Endothelial cell of umbilical vein (primary cell): ENCODE measurements around the gene ANGPT4. TPM values are rescaled to one million over a fixed set of nuclear protein-coding genes. Genes with fewer than 3 reads are reported as not detected.

Experiments used
- BruUV-seq: library from RNA; stranded (reverse); fragments of 400-500 nt; replicated peaks from 2 replicates; lab custom pipeline; 2021; lab: Mats Ljungman, UMichigan
- CTCF ChIA-PET: fragments of 300-600, 350-600 bp; sonication (Branson Sonifier 250); formaldehyde crosslinking; loops from one replicate; lab custom pipeline; 2021; ENCODE audit warnings: antibody characterized with exemption, inconsistent platforms; lab: Charles Lee
- POLR2A ChIA-PET: fragments of 300-600, 350-600 bp; sonication (Branson Sonifier 250); formaldehyde crosslinking; loops from one replicate; lab custom pipeline; 2021; ENCODE audit warnings: antibody characterized with exemption, inconsistent platforms; lab: Charles Lee
- DNase-seq: peaks from one replicate; pipeline ENCODE4 v3.0.0-alpha.2; 2011; ENCODE audit warnings: low read depth, low spot score
- FAIRE-seq: peaks from 2 replicates; lab custom pipeline; 2011; peaks lifted over from hg19 to GRCh38; lab: Jason Lieb, UNC
- H2AFZ ChIP-seq: 2 replicates; pipeline ENCODE4 v1.6.0; 2012; ENCODE audit warnings: low read depth, low read length, control low read depth, inconsistent platforms
- H3K27ac ChIP-seq: 2 replicates; pipeline ENCODE4 v1.5.1; 2011; ENCODE audit warnings: low read depth, mild to moderate bottlenecking, control low read depth, low read length, moderate library complexity; ENCODE audit not compliant: insufficient read depth
- H3K27me3 ChIP-seq, 2 experiments: 2 replicates each; pipeline versions ENCODE4 v1.6.0 to v1.6.1; 2011; ENCODE audit warnings: low read length in 2 of 2, mixed read lengths in 1 of 2; ENCODE audit not compliant: control insufficient read depth in 2 of 2, insufficient read depth in 2 of 2
- H3K36me3 ChIP-seq, 2 experiments: 2 replicates in 1 of 2; 3 replicates in 1 of 2; pipeline ENCODE4 v1.5.1; 2011; ENCODE audit warnings: low read length in 2 of 2, mild to moderate bottlenecking in 1 of 2, moderate library complexity in 1 of 2; ENCODE audit not compliant: control insufficient read depth in 2 of 2, insufficient read depth in 2 of 2; ENCODE audit errors: extremely low read depth in 1 of 2
- H3K4me1 ChIP-seq: 3 replicates; pipeline ENCODE4 v1.5.1; 2011; ENCODE audit warnings: mild to moderate bottlenecking, low read length; ENCODE audit not compliant: control insufficient read depth, insufficient read depth; ENCODE audit errors: extremely low read depth
- H3K4me2 ChIP-seq: 2 replicates; pipeline ENCODE4 v1.6.1; 2011; ENCODE audit warnings: low read length, control low read depth, mixed read lengths; ENCODE audit not compliant: insufficient read depth
- H3K4me3 ChIP-seq, 3 experiments: fragments of 200-600 bp in 1 of 3; sonication (generic), shearing (Covaris generic) in 1 of 3; replicated peaks in 1 of 3; 2 replicates each; pipeline ENCODE4 v1.5.1; 2011 to 2016; ENCODE audit warnings: control low read depth in 3 of 3, low read length in 3 of 3, mild to moderate bottlenecking in 2 of 3, inconsistent platforms in 1 of 3, low read depth in 1 of 3, moderate library complexity in 1 of 3; ENCODE audit not compliant: insufficient read depth in 1 of 3
- H3K79me2 ChIP-seq: 2 replicates; pipeline ENCODE4 v1.6.0; 2012; ENCODE audit warnings: low read length, inconsistent platforms; ENCODE audit not compliant: control insufficient read depth, insufficient read depth
- H3K9ac ChIP-seq: replicated peaks from 2 replicates; pipeline ENCODE3; 2011; ENCODE audit warnings: low read length, control low read depth; ENCODE audit not compliant: insufficient read depth; ENCODE audit errors: extremely low read depth
- H3K9me1 ChIP-seq: replicated peaks from 3 replicates; pipeline ENCODE4 v1.6.0; 2011; ENCODE audit warnings: mild to moderate bottlenecking, low read length; ENCODE audit not compliant: control insufficient read depth, insufficient read depth; ENCODE audit errors: extremely low read depth
- H3K9me3 ChIP-seq: replicated peaks from 2 replicates; pipeline ENCODE4 v1.5.1; 2012; ENCODE audit warnings: low read length, inconsistent platforms; ENCODE audit not compliant: control insufficient read depth, insufficient read depth
- H4K20me1 ChIP-seq: replicated peaks from 2 replicates; pipeline ENCODE3; 2011; ENCODE audit warnings: mild to moderate bottlenecking, low read length; ENCODE audit not compliant: control insufficient read depth, insufficient read depth; ENCODE audit errors: extremely low read depth
- CTCF ChIP-seq, 2 donors: IDR thresholded peaks; 1 replicate in 1 of 2; 2 replicates in 1 of 2; pipeline ENCODE4 v1.5.1; 2011; ENCODE audit warnings: low read length in 2 of 2, mild to moderate bottlenecking in 2 of 2, moderate library complexity in 2 of 2, control low read depth in 1 of 2, inconsistent platforms in 1 of 2, low read depth in 1 of 2; ENCODE audit not compliant: insufficient read depth in 1 of 2; ENCODE audit errors: extremely low read depth in 1 of 2
- EZH2 ChIP-seq: IDR thresholded peaks from 2 replicates; pipeline ENCODE4 v1.6.1; 2012; ENCODE audit warnings: borderline replicate concordance, low read depth, mild to moderate bottlenecking, moderate library complexity, low read length, inconsistent platforms; ENCODE audit not compliant: severe bottlenecking
- FOS ChIP-seq: IDR thresholded peaks from 2 replicates; pipeline ENCODE4 v1.6.1; 2011; ENCODE audit warnings: mild to moderate bottlenecking, low read length, moderate library complexity, borderline replicate concordance; ENCODE audit not compliant: insufficient read depth
- GATA2 ChIP-seq: IDR thresholded peaks from 2 replicates; pipeline ENCODE4 v1.7.0; 2011; ENCODE audit warnings: low read depth, mild to moderate bottlenecking, moderate library complexity, mixed read lengths, low read length; ENCODE audit not compliant: insufficient read length, insufficient read depth
- JUN ChIP-seq: IDR thresholded peaks from 2 replicates; pipeline ENCODE4 v1.6.1; 2011; ENCODE audit warnings: borderline replicate concordance, low read depth; ENCODE audit not compliant: insufficient read length, insufficient read depth
- MAX ChIP-seq: IDR thresholded peaks from 2 replicates; pipeline ENCODE4 v1.6.1; 2011; ENCODE audit not compliant: insufficient read depth, insufficient read length
- MYC ChIP-seq: IDR thresholded peaks from one replicate; pipeline ENCODE4 v1.6.1; 2011; ENCODE audit warnings: mild to moderate bottlenecking, low read depth, low read length
- POLR2A ChIP-seq: IDR thresholded peaks from 2 replicates; pipeline ENCODE4 v1.6.1; 2012; ENCODE audit warnings: low read depth, mild to moderate bottlenecking, control low read depth, low read length
- POLR2AphosphoS5 ChIP-seq: IDR thresholded peaks from 2 replicates; pipeline ENCODE4 v1.6.1; 2012; ENCODE audit warnings: low read depth, mild to moderate bottlenecking, control low read depth, low read length, moderate library complexity; ENCODE audit not compliant: insufficient read depth
- dilution Hi-C: fragments of 300-500 bp; cut with MboI; formaldehyde crosslinking; loops from one replicate; pipeline ENCODE4 v1.15.0; 2019; ENCODE audit warnings: low sequenced_read_pairs; ENCODE audit not compliant: extremely low pct_ligation_motif_present
- intact Hi-C: fragments of 100-400 bp; cut with micrococcal nuclease; formaldehyde crosslinking; loops from one replicate; pipeline ENCODE4 v1.10.0; 2022
- polyA plus RNA-seq, 4 experiments: library from polyadenylated mRNA; depleted of rRNA in 3 of 4; stranded (reverse) in 3 of 4; unstranded in 1 of 4; fragments of >200 nt; gene quantifications; 2 replicates each; pipeline versions ENCODE4 v1.2.1 to v1.2.3, GENCODE V29; 2011 to 2012; ENCODE audit warnings: missing spikeins in 1 of 4
- total RNA-seq: library from RNA; stranded (reverse); gene quantifications from 2 replicates; pipeline ENCODE4 v1.2.3, GENCODE V29; 2021

Gene ANGPT4
- total and polyA plus RNA-seq, 2 donors (not counting 3 experiments of a cell fraction or from before 2014, with no cell fraction given): not detected

GRCh38 chr20:945841-946240 lies 29.7 kb upstream of the ANGPT4 start:
- no peaks in the 10 kb centered on the region for H3K36me3 ChIP-seq
- no peak overlapping the region for H3K4me2 ChIP-seq
- BruUV-seq: no TSS peak
- no peaks in the 10 kb centered on the region for H4K20me1 ChIP-seq
- no peak overlapping the region for H3K9ac ChIP-seq
- ChIA-PET POLR2A (no interaction called here), CTCF (interaction anchor here (1.5 to 3.4 kb wide), 2 partner anchors 10 to 130 kb away, joined by 3 to 10 read pairs; no protein-coding TSS in a partner anchor)
- H3K9me1 ChIP-seq: no peaks in the 10 kb centered on the region
- TF ChIP-seq MYC: no peak
- no peak for TF ChIP-seq JUN
- TF ChIP-seq POLR2AphosphoS5: no peak
- no peak for TF ChIP-seq POLR2A
- TF ChIP-seq CTCF (IDR thresholded peaks at IDR 0.05; ENCODE audit: extremely low read depth in 1 of 2, insufficient read depth in 1 of 2, low read depth in 1 of 2, low read length in 2 of 2): no peak
- no peak for TF ChIP-seq EZH2
- TF ChIP-seq FOS: no peak
- no peak for TF ChIP-seq GATA2
- TF ChIP-seq MAX: no peak
- no peak overlapping the region for H3K27ac ChIP-seq
- intact Hi-C loops (no loop called here), dilution Hi-C loops (no loop called here)
- no peak overlapping the region for H2AFZ ChIP-seq
- FAIRE-seq (no peak), DNase-seq (no peak)
- H3K4me1 ChIP-seq: no peaks in the 10 kb centered on the region
- no peaks in the 10 kb centered on the region for H3K9me3 ChIP-seq
- no peak overlapping the region for H3K4me3 ChIP-seq
- H3K79me2 ChIP-seq: no peaks in the 10 kb centered on the region
- H3K27me3 ChIP-seq: peaks cover 0 to 5% of the 10 kb centered on the region in 2 experiments
